OCI-LY3 (cell line): ENCODE results near the gene RASD1.

Experiments used
- H2AFZ ChIP-seq: fragments of 200-600, 300-600 bp; shearing (Covaris generic); 2 replicates; pipeline ENCODE4 v1.6.0; 2014; ENCODE audit warnings: antibody characterized with exemption, low read depth, low read length
- H3K27ac ChIP-seq: fragments of 200-600, 300-600 bp; sonication (generic); 2 replicates; pipeline ENCODE4 v1.5.1; 2014; ENCODE audit warnings: mild to moderate bottlenecking, low read length, moderate library complexity, mixed read lengths
- H3K27me3 ChIP-seq: fragments of 200-600, 300-600 bp; sonication (generic); 2 replicates; pipeline ENCODE4 v1.6.1; 2014; ENCODE audit warnings: low read depth, low read length, mixed read lengths
- H3K36me3 ChIP-seq: fragments of 200-600, 300-600 bp; sonication (generic); replicated peaks from 2 replicates; pipeline ENCODE3; 2014; ENCODE audit warnings: low read depth, low read length, mixed read lengths
- H3K4me1 ChIP-seq: fragments of 300-600, 200-600 bp; sonication (generic); 2 replicates; pipeline ENCODE4 v1.6.1; 2014; ENCODE audit warnings: low read length, mixed read lengths
- H3K4me2 ChIP-seq: fragments of 200-600, 300-600 bp; sonication (generic); 2 replicates; pipeline ENCODE4 v1.6.1; 2014; ENCODE audit warnings: low read length, mixed read lengths
- H3K4me3 ChIP-seq: fragments of 300-600, 200-600 bp; sonication (generic); 2 replicates; pipeline ENCODE4 v1.5.1; 2014; ENCODE audit warnings: antibody characterized with exemption, mild to moderate bottlenecking, low read length, moderate library complexity
- H3K79me2 ChIP-seq: fragments of 300-600, 200-600 bp; shearing (Covaris generic); 2 replicates; pipeline ENCODE4 v1.6.1; 2014; ENCODE audit warnings: mild to moderate bottlenecking, low read length, mixed read lengths
- H3K9ac ChIP-seq: fragments of 300-600, 200-600 bp; shearing (Covaris generic); 2 replicates; pipeline ENCODE4 v1.6.0; 2014; ENCODE audit warnings: mild to moderate bottlenecking, low read length, moderate library complexity
- H3K9me3 ChIP-seq: fragments of 200-600, 300-600 bp; shearing (Covaris generic); 2 replicates; pipeline ENCODE4 v1.6.1; 2014; ENCODE audit warnings: low read length, mixed read lengths; ENCODE audit not compliant: insufficient read depth
- H4K20me1 ChIP-seq: fragments of 200-600, 300-600 bp; sonication (generic); 2 replicates; pipeline ENCODE4 v1.6.1; 2016; ENCODE audit warnings: low read length, mixed read lengths; ENCODE audit not compliant: insufficient read depth
- CTCF ChIP-seq: fragments of 200-600, 300-600 bp; sonication (generic); IDR thresholded peaks from 2 replicates; pipeline ENCODE4 v1.5.1; 2014; ENCODE audit warnings: antibody characterized with exemption, low read length, low read depth
- EZH2phosphoT487 ChIP-seq: fragments of 200-600 bp; shearing (Covaris generic); IDR thresholded peaks from 2 replicates; pipeline ENCODE4 v1.6.1; 2018; ENCODE audit warnings: antibody characterized with exemption, mixed run types, low read depth

The RASD1 gene

GRCh38 chr17:17485420-17485819 lies 10.8 kb downstream of the RASD1 start:
- Histone ChIP-seq H3K9me3 (no peaks in the 10 kb centered on the region), H3K9ac (no peak overlapping the region), H3K27ac (no peak overlapping the region), H3K36me3 (no peaks in the 10 kb centered on the region), H3K79me2 (peaks cover 20% of the 10 kb centered on the region), H3K27me3 (no peaks in the 10 kb centered on the region), H3K4me2 (no peak overlapping the region), H4K20me1 (no peaks in the 10 kb centered on the region), H3K4me1 (no peaks in the 10 kb centered on the region), H2AFZ (no peak overlapping the region), H3K4me3 (no peak overlapping the region)
- no peak for TF ChIP-seq CTCF
- no peak for TF ChIP-seq EZH2phosphoT487

- H3K79me2 ChIP-seq = peaks cover 20% of the 10 kb centered on the region
- no peaks in the 10 kb centered on the region for H3K36me3 ChIP-seq
- no peaks in the 10 kb centered on the region for H4K20me1 ChIP-seq
- no peak overlapping the region for H3K4me2 ChIP-seq
- H3K27ac ChIP-seq = no peak overlapping the region
- H3K4me1 ChIP-seq = no peaks in the 10 kb centered on the region
- H2AFZ ChIP-seq = no peak overlapping the region
- H3K4me3 ChIP-seq = no peak overlapping the region
- H3K27me3 ChIP-seq = no peaks in the 10 kb centered on the region
- no peak for TF ChIP-seq CTCF
- TF ChIP-seq EZH2phosphoT487 = no peak
- no peaks in the 10 kb centered on the region for H3K9me3 ChIP-seq
- no peak overlapping the region for H3K9ac ChIP-seq
Observed at GRCh38 chr17:17484451-17484899, 11.7 kb downstream of the RASD1 start.

- TF ChIP-seq CTCF = no peak
- no peak for TF ChIP-seq EZH2phosphoT487
Observed at GRCh38 chr17:17481860-17482259, 14.3 kb downstream of the RASD1 start.

GRCh38 chr17:17480593-17481148 lies 15.5 kb downstream of the RASD1 start:
- H4K20me1 ChIP-seq = no peaks in the 10 kb centered on the region
- no peaks in the 10 kb centered on the region for H3K9me3 ChIP-seq
- H3K79me2 ChIP-seq = peaks cover 40% of the 10 kb centered on the region
- H3K36me3 ChIP-seq = no peaks in the 10 kb centered on the region
- no peak overlapping the region for H3K4me2 ChIP-seq
- no peak overlapping the region for H3K27ac ChIP-seq
- no peaks in the 10 kb centered on the region for H3K27me3 ChIP-seq
- H2AFZ ChIP-seq = no peak overlapping the region
- TF ChIP-seq CTCF (no peak), EZH2phosphoT487 (no peak)
- no peak overlapping the region for H3K9ac ChIP-seq
- H3K4me3 ChIP-seq = no peak overlapping the region
- H3K4me1 ChIP-seq = no peaks in the 10 kb centered on the region

More at GRCh38 chr17:17481860-17482259, 14.3 kb downstream of the RASD1 start:
- H3K4me2 ChIP-seq = no peak overlapping the region
- peaks cover 39% of the 10 kb centered on the region for H3K79me2 ChIP-seq
- no peak overlapping the region for H3K9ac ChIP-seq
- H3K4me1 ChIP-seq = no peaks in the 10 kb centered on the region
- H3K9me3 ChIP-seq = no peaks in the 10 kb centered on the region
- no peak overlapping the region for H3K27ac ChIP-seq
- H4K20me1 ChIP-seq = no peaks in the 10 kb centered on the region
- no peaks in the 10 kb centered on the region for H3K27me3 ChIP-seq
- no peak overlapping the region for H3K4me3 ChIP-seq
- H2AFZ ChIP-seq = no peak overlapping the region
- H3K36me3 ChIP-seq = no peaks in the 10 kb centered on the region
